MM.1S (cell line): Measurements from ENCODE around the gene ITSN1.

Experiments
- DNase-seq: peaks from one replicate; pipeline ENCODE4 v3.0.0-alpha.2; 2015
- H2AFZ ChIP-seq: fragments of 300-600 bp; sonication (generic); 2 replicates; pipeline ENCODE4 v1.6.0; 2016; ENCODE audit warnings: antibody characterized with exemption, low read length
- H3F3A ChIP-seq: fragments of 300-600 bp; sonication (generic); 2 replicates; pipeline ENCODE4 v1.6.1; 2016; ENCODE audit warnings: mild to moderate bottlenecking, antibody characterized with exemption, low read length, moderate library complexity, mixed read lengths; ENCODE audit not compliant: insufficient read depth
- H3K27ac ChIP-seq: fragments of 300-600 bp; sonication (generic); 2 replicates; pipeline ENCODE4 v1.5.1; 2016; ENCODE audit warnings: mild to moderate bottlenecking, low read length
- H3K27me3 ChIP-seq: fragments of 300-600 bp; sonication (generic); replicated peaks from 2 replicates; pipeline ENCODE4 v1.6.0; 2016; ENCODE audit warnings: low read length; ENCODE audit not compliant: insufficient read depth
- H3K36me3 ChIP-seq: fragments of 300-600 bp; sonication (generic); replicated peaks from 2 replicates; pipeline ENCODE4 v1.6.1; 2016; ENCODE audit warnings: mild to moderate bottlenecking, low read length, mixed read lengths; ENCODE audit not compliant: insufficient read depth
- H3K4me1 ChIP-seq: fragments of 300-600 bp; sonication (generic); 2 replicates; pipeline ENCODE4 v1.6.1; 2016; ENCODE audit warnings: low read length, mixed read lengths
- H3K4me2 ChIP-seq: fragments of 300-600 bp; sonication (generic); 2 replicates; pipeline ENCODE4 v1.6.0; 2016; ENCODE audit warnings: low read depth, low read length
- H3K4me3 ChIP-seq: fragments of 300-600 bp; sonication (generic); 2 replicates; pipeline ENCODE4 v1.5.1; 2016; ENCODE audit warnings: low read length, mixed read lengths
- H3K79me2 ChIP-seq: fragments of 300-600 bp; sonication (generic); 2 replicates; pipeline ENCODE4 v1.6.1; 2016; ENCODE audit warnings: mixed run types, low read length, mixed read lengths
- H3K9ac ChIP-seq: fragments of 300-600 bp; sonication (generic); 2 replicates; pipeline ENCODE4 v1.6.1; 2016; ENCODE audit warnings: low read length, mixed read lengths
- H3K9me2 ChIP-seq: fragments of 300-600 bp; sonication (generic); replicated peaks from 2 replicates; pipeline ENCODE4 v1.6.1; 2016; ENCODE audit warnings: mild to moderate bottlenecking, low read length, mixed read lengths; ENCODE audit not compliant: insufficient read depth
- H3K9me3 ChIP-seq: fragments of 300-600 bp; sonication (generic); replicated peaks from 2 replicates; pipeline ENCODE4 v1.6.1; 2016; ENCODE audit warnings: mild to moderate bottlenecking, low read length, mixed read lengths; ENCODE audit not compliant: insufficient read depth
- H4K20me1 ChIP-seq: fragments of 300-600 bp; sonication (generic); 2 replicates; pipeline ENCODE4 v1.6.1; 2016; ENCODE audit warnings: mild to moderate bottlenecking, low read length, moderate library complexity, mixed read lengths; ENCODE audit not compliant: insufficient read depth
- EZH2 ChIP-seq: fragments of 300-600 bp; sonication (generic); optimal IDR thresholded peaks from 2 replicates; pipeline ENCODE3; 2017; ENCODE audit warnings: low read depth, mild to moderate bottlenecking, antibody characterized with exemption, low read length, mixed read lengths
- EZH2phosphoT487 ChIP-seq: fragments of 300-600 bp; sonication (generic); IDR thresholded peaks from 2 replicates; pipeline ENCODE4 v1.6.1; 2018; ENCODE audit warnings: antibody characterized with exemption, low read length
- TF ChIP-seq, protein P1 (sequence below): fragments of 300-600 bp; sonication (generic); IDR thresholded peaks from 2 replicates; pipeline ENCODE4 v1.5.1; 2016; ENCODE audit warnings: antibody characterized with exemption, low read length, mixed read lengths

Gene ITSN1

GRCh38 chr21:33747420-33747819 lies 105.1 kb downstream of the ITSN1 start:
- Histone ChIP-seq H3K9me3 (no peaks in the 10 kb centered on the region), H3K4me1 (no peaks in the 10 kb centered on the region), H3K36me3 (no peaks in the 10 kb centered on the region), H3K9me2 (no peaks in the 10 kb centered on the region), H3K79me2 (no peaks in the 10 kb centered on the region), H3K9ac (no peak overlapping the region), H3K27me3 (no peaks in the 10 kb centered on the region), H3K4me3 (no peak overlapping the region), H3K27ac (no peak overlapping the region), H3F3A (no peaks in the 10 kb centered on the region), H2AFZ (no peak overlapping the region), H4K20me1 (no peaks in the 10 kb centered on the region), H3K4me2 (no peak overlapping the region)
- DNase-seq, result no peak
- TF ChIP-seq EZH2 (no peak), EZH2phosphoT487 (no peak)
- TF ChIP-seq, protein P1, sequence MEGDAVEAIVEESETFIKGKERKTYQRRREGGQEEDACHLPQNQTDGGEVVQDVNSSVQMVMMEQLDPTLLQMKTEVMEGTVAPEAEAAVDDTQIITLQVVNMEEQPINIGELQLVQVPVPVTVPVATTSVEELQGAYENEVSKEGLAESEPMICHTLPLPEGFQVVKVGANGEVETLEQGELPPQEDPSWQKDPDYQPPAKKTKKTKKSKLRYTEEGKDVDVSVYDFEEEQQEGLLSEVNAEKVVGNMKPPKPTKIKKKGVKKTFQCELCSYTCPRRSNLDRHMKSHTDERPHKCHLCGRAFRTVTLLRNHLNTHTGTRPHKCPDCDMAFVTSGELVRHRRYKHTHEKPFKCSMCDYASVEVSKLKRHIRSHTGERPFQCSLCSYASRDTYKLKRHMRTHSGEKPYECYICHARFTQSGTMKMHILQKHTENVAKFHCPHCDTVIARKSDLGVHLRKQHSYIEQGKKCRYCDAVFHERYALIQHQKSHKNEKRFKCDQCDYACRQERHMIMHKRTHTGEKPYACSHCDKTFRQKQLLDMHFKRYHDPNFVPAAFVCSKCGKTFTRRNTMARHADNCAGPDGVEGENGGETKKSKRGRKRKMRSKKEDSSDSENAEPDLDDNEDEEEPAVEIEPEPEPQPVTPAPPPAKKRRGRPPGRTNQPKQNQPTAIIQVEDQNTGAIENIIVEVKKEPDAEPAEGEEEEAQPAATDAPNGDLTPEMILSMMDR, result no peak

DNA sequence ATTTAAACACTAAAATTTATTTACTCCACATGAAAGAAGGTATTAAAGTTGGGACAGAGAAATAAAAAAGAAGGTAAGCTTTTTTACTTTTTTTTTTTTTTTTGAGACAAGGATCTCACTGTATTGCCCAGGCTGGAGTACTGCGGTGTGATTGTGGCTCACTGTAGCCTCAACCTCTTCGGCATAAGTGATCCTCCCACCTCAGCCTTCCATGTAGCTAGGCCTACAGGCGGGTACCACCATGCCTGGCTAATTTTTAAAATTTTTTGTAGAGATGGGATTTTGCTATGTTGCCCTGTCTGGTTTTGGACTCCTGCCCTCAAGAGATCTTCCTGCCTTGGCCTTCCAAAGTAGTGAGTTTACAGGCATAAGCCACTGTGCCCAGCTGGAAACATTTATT lies 106.6 kb downstream of the ITSN1 start:
- Histone ChIP-seq H3F3A (no peaks in the 10 kb centered on the region), H3K9ac (no peak overlapping the region), H3K36me3 (no peaks in the 10 kb centered on the region), H3K9me2 (no peaks in the 10 kb centered on the region), H3K4me1 (no peaks in the 10 kb centered on the region), H3K79me2 (no peaks in the 10 kb centered on the region), H3K4me3 (no peak overlapping the region), H3K4me2 (no peak overlapping the region), H3K27ac (no peak overlapping the region), H3K27me3 (no peaks in the 10 kb centered on the region), H4K20me1 (no peaks in the 10 kb centered on the region), H3K9me3 (no peaks in the 10 kb centered on the region), H2AFZ (no peak overlapping the region)
- no peak for TF ChIP-seq EZH2
- no peak for DNase-seq

DNA sequence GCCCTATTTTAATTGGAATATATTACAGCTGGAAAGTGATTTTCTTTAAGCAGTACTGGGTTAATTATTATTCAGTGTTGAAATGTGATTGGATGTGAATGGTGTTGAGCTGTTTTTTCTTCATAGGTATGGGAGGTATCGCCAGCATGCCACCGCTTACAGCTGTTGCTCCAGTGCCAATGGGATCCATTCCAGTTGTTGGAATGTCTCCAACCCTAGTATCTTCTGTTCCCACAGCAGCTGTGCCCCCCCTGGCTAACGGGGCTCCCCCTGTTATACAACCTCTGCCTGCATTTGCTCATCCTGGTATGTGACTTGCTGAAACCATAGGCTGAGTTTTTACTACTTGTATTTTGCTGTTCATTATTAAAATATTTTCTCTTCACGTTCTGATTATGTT lies 107.7 kb downstream of the ITSN1 start:
- Histone ChIP-seq H3K27me3 (no peaks in the 10 kb centered on the region), H3K4me2 (no peak overlapping the region), H3K36me3 (no peaks in the 10 kb centered on the region), H3K4me3 (no peak overlapping the region), H3K9ac (no peak overlapping the region), H3K4me1 (no peaks in the 10 kb centered on the region), H3F3A (no peaks in the 10 kb centered on the region), H3K9me3 (no peaks in the 10 kb centered on the region), H3K9me2 (no peaks in the 10 kb centered on the region), H2AFZ (no peak overlapping the region), H3K27ac (no peak overlapping the region), H4K20me1 (no peaks in the 10 kb centered on the region), H3K79me2 (no peaks in the 10 kb centered on the region)
- no peak for DNase-seq
- no peak for TF ChIP-seq EZH2
- TF ChIP-seq, protein P1, result no peak
- no peak for TF ChIP-seq EZH2phosphoT487

DNA sequence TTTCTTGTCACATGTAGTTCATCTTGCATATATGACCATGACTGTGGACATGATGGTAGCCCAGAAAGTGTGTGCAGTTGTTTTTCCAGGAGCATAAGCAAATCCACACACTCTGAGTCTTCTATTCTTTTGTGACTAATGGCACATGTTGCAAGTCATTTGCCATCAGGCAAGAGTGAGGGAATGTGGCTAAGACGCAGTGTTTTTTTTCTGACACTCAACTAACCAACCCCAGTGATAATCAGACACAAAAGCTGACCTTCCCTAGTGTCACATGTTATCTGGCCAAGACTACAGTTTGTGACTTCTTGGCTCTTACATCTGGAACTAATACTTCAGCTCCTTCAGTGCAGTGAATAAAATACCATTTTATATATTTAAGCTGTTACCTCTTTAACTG lies 108.8 kb downstream of the ITSN1 start:
- H3K36me3 ChIP-seq, result no peaks in the 10 kb centered on the region
- H3K4me3 ChIP-seq, result no peak overlapping the region
- H3K4me1 ChIP-seq, result no peaks in the 10 kb centered on the region
- H3K79me2 ChIP-seq, result no peaks in the 10 kb centered on the region
- no peaks in the 10 kb centered on the region for H4K20me1 ChIP-seq
- no peak overlapping the region for H3K27ac ChIP-seq
- H3K9me2 ChIP-seq, result no peaks in the 10 kb centered on the region
- H3K27me3 ChIP-seq, result no peaks in the 10 kb centered on the region
- TF ChIP-seq, protein P1, result no peak
- TF ChIP-seq EZH2 (no peak), EZH2phosphoT487 (no peak)
- no peak for DNase-seq
- H2AFZ ChIP-seq, result no peak overlapping the region
- no peaks in the 10 kb centered on the region for H3K9me3 ChIP-seq
- no peak overlapping the region for H3K4me2 ChIP-seq
- no peaks in the 10 kb centered on the region for H3F3A ChIP-seq
- no peak overlapping the region for H3K9ac ChIP-seq
